IPS-NIHi11 (cell line): ENCODE results near the gene FBXW4.
A peak's percentile ranks its signal among the peaks of the same experiment; 100 is the strongest.

ENCODE experiments used
- DNase-seq: peaks from one replicate; pipeline ENCODE4 v3.0.0; 2012; ENCODE audit warnings: mixed read lengths, low spot score

FBXW4 gene

DNA sequence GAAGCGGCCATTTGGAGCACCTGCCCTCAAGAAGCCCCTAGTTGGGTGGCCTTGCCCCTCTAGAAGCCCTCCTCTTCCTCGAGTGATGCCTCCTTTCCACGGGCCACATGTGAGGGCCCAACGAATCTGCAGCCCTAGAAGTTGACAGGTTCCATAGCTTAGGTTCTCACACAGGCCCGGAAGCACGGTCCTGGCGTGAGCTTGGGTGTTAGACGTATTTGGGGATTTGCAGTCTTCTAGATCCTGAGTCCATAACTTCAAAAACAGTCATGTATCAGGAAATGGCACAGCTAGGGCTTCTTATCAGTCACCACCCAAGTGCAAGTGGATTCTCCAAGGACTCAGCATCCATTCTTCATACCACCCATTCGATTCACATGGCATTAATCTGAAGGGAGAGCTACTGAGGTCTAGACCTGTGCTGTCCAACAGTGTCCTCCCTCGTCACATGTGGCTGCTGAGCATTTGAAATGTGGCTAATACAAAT is 477 bp upstream of the FBXW4 start:
- no peak for DNase-seq

DNA sequence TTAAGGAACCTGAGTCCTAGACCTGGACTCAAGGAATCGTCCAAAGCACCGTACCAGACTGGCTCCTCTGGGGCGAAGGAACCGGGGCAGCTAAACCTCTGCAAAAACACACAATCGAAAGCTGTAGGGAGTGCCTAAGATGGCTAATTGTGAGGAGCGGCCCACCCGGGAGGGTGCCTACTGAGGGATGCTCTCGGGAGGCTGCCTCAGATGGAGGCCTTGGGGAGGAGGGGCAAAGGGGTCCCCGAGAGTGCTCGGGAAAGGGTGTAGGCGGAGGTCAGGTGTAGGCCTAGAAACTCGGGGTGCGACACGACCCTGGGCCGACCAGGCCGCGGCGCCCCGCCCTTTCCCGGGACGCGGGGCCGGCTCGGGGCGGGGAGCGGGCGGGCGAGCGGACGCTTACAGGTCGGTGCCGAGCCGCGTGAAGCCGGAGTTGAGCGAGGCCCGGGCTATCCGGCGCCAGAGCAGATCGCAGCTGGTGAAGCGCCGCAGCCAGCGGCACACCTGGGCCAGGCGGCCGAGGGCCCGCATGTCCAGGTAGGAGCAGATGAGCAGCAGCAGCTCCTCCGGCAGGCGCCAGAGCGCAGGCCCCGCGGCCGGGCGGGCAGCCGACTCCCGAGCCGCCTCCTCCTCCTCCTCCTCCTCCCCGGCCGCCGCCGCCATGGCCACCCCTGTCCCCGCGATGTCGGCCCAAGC is 844 bp downstream of the FBXW4 start:
- peak; percentile 83 for DNase-seq

DNA sequence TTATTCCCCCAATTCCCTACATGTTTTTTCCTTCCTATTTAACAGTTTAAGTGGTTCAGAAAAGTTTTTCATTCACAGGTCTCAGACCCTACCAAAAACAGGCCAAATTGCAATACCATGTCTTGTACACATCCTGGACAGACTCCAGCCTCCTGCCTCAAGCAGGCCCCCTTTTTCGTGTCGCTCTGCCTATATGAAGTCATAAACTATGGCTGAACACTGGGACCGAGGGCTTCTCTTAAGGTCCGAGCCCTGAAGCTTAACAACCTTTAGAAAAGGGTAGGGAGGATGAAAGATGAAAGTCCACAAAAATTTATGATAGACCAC is 1.4 kb downstream of the FBXW4 start:
- no peak for DNase-seq

DNA sequence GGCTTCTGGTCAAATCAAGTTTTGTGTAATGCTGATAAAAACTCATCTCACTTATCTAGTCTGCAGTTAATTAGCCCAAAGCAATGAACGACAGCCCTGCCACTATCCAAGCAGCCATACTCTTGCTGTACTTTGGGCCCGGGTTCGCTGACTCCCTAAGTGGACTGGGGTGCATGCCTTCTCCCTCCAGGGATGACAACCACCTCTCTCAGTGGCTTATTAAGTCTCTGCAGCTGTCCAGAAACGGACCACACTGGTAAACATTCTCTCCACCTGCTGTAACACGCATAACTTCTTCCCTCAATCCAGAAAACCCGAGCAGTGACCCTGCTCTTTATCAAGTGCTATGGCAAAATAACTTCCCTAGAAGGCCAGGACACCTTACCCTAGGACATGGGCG is 3.9 kb downstream of the FBXW4 start:
- no peak for DNase-seq

DNA sequence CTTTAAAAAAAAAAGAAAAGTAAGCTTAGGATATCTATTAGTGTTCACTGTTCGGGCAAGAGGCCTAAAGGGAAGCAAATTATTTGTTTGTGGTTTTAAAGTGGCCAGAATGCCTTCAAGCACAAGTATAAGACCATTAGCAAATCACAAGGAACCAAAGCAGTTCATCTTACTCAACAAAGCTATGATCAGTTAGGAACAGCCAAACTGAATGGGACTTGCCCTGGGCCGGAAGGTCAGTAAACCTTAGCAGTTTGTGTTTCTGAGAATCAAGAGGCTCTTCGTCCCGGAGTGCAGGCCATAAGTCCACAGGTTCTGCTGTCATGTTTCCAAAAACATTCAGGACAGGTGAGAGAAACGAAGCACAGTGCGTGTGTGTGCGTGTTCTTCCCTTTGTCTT is 4.5 kb downstream of the FBXW4 start:
- DNase-seq = no peak

DNA sequence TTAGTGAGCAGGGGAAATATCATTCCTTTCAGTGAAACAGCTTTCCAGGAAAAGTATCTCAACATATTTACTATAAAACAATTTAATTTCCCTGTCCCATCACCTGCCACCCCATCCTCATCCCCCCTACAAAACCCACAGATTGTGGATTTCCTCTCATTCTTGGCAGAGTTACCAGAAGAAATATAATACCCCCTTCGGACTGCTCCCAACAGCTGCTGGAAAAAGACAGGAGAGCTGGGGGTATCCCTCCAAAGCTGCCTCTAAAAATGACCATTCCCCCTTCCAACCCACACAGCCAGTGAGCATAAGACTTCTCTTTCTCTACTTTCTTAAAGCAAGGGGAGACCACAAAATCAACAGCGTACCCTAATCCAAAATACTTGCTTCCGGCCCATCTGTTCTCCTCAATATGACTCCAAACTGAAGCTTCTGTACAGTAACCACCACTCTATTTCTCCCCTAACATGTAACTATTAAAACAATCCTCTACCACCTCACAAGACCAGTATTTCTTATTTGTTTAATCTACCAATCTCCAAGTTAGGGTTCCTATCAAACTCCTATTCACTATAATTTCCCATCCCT is 7.8 kb downstream of the FBXW4 start:
- no peak for DNase-seq

DNA sequence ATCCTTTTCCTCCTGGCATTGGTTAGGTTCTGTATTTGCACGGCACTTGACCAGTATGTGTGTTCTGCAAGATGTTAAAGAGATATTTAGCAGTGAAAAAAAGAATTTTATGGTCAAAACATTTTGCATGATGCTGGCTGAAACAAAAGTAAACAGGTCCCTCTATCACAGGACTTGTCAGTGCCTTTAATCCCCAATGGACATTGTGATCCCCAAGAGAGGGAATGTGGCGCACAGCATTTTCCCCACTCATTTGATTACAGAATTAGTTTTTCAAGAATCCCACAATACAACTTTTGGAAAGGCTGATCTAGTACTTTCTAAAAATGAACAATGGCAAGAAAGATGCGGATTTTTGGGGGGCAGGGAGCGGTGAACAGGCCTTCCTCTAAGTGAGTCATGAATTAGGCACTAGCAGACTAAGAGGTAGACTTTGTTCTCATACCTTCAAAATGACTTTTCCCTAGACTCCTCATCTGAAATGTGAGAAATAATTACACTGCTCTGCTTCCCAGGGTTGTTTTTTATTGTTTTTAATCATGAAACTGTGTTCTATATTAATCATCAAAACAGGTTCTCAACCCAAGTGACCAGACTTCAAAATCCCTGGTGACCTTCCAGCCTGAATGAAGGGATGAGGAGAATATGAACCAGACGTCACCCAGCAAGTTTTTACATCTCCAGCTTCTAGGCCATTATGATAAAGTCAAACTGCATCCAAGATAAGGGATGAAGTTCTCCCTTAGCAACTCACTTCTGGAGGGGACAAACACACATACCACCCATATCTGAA is 8.6 kb downstream of the FBXW4 start:
- DNase-seq = no peak

DNA sequence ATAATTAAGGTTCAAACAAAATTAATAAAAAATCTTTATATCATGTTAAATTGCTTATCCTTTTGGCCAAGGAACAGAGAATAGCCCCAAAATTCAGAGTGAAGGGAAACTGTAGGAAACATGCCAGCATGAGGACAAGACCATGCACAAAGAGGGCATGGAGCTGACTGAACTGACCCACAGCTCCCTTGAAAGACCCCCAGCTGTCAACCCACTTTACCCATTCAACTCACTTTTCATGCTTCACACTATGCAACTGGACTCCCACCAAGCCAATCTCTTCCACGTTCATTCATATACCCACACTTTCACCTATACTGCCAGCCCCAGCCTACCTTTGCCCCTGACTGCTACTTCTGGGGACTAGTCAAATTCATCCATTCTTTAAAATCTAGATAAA is 10.2 kb downstream of the FBXW4 start:
- DNase-seq = no peak

DNA sequence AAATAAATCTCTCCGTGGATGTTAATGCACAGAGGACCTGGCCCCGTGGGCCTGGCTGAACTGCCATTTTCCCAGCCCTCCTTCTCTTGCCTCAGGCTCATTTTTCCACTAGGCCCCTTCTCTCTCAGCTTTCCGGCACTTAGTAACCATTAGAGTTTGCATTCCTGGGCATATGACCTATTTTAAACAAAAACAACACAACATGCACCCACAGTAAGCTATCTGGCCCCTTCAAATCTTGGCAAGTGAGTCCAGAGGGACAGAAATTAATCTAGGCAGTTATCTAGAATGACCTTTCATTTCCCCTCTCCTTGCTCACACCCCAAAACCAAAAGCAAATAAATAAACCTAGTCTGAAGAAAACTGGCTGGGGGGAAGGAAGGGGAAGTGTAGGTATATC is 11.7 kb downstream of the FBXW4 start:
- no peak for DNase-seq

DNA sequence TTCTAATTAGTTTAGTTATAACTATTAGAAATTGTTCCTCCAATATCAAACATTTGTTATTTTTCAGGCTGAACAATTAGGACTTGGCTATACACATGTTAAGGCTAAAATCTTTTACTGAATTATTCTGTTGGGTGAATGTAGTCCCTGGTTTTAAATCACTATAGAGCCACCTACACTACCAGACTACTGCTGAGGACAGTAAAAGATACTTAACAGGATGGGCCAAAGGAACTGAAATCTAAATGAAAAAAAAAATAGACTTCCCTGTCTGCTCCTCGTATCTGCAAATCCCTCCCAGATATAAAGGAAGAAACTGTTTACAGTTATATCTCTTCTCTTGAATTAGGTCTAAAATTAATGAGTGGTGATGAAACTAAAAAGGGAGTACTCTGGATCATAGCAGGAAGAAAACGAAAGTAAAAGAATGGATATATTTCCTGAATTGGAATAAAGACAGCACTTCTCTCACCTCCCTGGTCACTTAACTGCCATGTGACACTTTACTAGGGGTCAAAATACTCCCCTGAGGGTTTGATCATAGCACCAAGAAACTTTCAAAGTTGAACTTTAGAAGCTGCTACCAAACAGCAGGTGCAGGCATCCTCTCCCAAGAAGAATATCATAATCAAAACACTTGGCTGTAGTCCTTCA is 12.7 kb downstream of the FBXW4 start:
- no peak for DNase-seq

DNA sequence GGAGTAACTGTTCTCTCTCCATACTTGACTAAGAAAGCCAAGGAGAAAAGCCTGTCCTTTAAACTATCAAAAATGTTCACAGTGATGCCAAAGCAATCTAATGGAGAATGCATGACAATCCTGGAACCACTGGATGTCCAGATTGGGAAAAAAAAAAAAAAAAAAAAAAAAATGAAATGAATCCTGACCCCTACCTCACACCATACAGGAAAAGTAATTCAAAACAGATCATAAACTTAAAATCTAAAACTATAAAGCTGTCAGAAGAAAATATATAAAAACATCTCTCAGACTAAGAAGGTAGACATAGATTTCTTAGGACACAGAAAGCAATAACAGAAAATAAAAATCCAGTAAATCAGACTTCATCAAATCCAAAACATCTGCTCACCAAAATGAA is 18.4 kb downstream of the FBXW4 start:
- DNase-seq = no peak

DNA sequence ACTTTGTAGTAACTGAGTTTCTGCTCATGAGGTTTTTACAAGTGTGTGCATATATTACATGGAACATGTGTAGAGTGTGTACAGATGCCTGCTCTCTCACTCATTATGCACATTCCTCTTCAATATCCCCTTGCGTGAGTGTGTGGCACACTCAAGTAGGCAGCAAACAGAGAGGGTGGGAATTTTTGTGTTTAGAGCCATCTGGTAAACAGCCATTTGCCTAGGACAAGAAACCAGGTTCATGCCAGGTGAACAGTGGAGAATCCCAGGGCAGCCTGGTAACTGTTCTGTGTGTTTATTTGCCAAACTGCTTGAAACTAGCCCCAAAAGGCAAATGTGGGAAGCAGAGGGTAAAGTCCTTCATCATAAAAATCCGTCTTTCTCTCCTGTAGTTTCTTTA is 19.9 kb downstream of the FBXW4 start:
- no peak for DNase-seq

DNA sequence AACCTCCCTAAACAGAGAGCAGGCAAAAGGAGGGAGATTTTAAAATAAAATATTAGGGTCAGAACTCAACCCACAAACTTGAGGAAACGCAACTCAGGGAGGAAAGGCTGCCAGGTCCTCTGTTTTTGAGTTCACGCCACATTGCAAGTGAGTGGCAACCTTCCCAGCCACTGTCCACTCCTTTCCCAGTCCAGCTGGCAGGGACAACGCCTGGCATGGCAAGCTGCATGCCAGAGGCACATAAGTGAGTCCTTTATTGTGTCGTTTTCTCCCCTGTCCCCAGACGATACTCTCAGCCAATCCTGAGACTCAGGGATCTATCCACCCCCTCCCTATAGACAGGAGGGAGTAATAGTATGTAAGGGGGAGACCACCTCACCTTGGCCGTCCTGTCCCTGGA is 22.4 kb downstream of the FBXW4 start:
- DNase-seq = no peak

DNA sequence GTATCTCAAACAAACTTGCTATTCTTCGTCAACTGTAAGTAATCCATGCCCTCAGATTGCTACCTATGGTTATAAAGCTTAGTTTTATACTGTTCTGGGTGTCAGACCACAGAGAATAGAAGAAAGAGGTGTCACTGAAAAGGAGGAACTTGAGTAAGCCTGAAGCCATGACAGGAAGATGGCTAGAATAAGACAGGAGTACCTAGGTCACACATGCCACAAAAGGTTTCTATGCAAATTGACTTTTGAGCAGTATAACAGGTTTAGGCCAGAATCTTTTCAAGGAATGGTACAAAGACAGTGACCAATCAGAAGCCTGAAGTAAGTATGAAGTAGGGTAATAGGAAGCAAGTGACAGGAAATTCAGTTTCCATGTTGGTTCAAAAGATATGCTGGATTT is 23.5 kb downstream of the FBXW4 start:
- DNase-seq = no peak

DNA sequence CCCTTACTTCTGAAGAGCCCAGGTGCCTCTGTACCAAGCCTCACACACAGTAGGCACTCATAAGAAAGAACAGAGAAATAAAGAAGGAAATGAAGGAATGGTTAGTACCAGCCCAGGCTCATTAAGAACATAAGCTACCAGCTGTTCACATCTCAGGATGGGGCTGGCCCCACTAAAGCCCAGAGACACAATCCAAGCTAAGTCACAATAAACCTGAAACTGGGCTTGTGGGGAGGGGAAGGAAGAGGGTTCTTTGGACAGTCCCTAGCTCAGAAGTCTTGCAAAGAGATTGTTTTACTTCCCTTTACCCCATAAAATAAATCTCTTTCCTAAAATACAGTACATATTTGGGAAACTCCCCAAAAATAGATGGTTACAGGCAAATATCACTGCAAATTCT is 24.3 kb downstream of the FBXW4 start:
- no peak for DNase-seq

DNA sequence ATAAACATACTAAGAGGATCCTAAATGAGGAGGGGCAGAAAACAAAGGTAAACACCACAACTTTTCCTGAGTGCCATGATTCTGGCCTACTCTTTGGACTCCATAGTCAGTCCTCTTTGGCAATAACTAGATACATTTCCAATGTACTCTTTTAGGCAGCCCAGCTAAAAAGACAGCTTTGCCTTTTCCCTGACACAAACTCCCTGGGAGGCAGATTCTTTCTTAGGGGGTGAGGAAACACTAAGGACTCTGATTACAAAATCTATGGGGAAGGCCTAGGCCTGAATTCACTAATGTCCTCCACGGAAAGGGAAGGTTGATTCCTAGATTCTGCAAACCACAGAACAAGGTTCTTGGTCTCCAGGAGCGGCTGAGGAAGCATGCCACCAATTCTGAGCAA is 25.8 kb downstream of the FBXW4 start:
- DNase-seq = no peak

DNA sequence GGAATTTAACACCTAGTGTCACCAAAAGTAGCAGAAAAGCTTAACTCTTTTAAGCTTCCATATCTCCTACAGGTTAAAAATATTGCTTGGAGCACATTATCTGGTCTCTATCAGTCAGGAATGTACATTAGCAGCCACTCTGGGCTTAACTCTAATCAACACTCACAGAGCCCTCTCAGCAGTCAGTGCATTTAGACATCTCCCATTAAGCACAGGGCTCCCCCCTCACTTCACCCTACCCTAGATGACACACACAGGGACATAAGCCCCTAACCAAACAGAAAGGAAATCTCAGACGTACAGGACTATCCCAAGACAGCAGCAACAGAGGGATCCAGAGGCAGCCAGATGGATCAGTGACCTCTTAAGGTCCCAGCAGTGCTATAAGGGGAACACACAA is 26.4 kb downstream of the FBXW4 start:
- DNase-seq = no peak

DNA sequence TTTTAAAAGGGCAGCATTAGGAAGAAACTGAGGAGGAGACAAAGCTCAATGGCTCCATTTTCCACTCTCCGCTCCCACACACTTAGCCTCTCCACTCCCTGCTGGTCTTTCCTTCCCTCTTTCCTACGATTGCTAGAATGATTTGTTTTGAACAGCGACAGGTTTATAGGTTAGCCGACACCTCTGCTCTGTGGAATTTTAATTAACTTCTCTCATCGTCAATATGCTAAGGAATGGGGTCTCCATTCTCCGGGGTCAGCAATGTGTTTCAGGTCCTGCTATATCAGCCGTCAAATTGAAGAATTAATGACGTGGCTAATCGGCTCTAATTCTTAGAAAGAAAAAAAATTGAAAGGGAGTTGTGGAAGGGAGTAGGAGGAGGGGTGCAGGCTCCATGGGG is 28.9 kb downstream of the FBXW4 start:
- no peak for DNase-seq

DNA sequence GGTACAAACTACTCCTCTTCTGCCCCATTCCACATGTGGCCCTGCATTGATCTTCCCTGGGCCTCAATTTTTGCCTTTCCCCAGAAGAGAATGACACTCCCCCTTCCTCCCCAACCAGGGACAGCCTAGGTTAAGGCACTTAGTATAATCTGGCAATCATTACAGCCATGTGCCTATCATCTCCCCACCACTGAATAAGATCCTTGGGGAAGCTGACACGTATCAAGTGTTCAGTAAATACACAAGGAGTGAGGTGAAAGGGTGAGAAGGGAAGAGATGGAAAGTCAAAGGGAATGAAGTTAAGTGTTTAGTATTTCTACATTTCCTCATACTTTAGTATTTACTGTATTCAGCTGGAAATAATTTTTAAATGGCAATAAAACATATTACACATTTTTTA is 31.9 kb downstream of the FBXW4 start:
- no peak for DNase-seq

DNA sequence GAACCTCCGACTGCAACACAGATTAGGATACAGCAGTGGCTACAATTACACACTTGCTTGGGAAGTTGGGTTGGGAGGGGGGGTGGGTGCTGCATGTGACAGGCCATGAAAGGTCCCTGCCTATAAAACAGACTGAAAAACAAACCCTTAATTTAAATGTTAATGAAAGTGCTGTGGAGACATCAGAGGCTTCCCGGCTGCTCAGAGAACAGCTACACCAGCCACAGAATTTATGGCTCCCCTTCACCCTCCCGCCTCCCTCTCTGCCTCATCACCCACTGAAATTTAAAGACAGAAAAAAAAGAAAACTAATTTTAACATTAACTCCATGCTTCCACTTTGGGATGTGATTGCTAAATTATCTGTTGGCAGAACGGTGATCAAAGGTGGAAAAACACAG is 34.7 kb downstream of the FBXW4 start:
- DNase-seq = peak; percentile 49

DNA sequence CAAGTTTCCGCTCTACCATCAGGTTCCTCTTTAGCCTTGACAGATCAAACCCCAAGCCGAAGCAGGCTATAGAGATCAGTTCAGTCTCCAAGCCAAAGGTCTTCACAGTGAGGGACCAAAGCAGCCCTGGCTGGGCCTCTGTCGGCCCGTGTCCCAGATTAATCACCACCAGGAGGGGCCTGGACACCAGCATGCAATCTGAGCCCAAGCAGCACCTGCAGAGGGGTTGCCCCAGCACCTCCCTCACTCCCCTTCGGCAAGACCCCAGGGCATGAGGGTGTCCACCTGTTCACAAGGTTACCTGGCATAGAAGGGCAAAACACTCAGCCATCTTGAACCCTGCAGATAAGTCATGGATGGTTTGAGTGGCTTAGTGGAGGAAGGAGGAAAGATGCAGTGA is 36.0 kb downstream of the FBXW4 start:
- DNase-seq = no peak

DNA sequence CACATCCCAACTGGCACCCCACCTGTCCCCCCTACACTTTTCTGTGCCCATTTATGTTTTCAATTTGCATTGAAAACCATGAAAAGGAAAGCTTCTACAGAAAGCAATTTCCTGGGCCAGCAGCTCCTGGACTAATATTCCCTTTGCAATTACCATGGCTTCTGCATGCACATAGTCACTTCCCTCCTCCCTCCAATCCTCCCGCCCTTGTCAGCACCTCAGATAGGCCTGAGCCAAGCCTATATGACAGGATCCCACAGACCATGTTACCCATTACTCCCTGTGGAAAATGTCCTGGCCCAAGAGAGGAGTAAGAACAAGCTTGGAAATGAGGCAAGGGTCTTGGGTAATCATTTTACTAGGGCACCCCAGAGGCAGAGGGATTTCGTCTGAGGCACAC is 38.1 kb downstream of the FBXW4 start:
- DNase-seq = no peak

DNA sequence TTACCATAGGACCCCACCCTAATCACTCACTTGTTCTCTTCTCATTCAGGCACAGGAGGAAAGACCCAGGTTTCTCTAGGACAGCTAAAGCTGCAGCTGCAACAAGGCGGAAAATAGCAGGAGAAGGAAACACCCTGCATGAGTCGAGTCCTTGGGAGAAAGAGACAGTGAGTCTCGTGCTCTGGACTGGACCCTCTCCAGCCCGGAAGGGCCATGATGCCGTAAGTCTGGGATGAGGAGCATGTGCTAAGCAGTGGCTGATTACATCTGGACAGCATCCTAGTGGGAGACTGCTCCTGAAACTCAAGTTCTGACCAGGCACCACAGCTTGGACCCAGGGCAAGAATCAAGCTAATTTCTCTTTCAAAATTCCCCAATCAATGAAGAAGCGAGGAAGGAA is 39.4 kb downstream of the FBXW4 start:
- DNase-seq = no peak
